Jurkat, Clone E6-1 (cell line): ENCODE data around the gene SPRTN. TPM values are rescaled to one million over a fixed set of nuclear protein-coding genes. Genes with fewer than 3 reads are reported as not detected.

Source experiments
- DNase-seq: peaks from one replicate; pipeline ENCODE4 v3.0.0-alpha.2; 2011; ENCODE audit warnings: low read depth, low spot score
- H3K4me3 ChIP-seq: 2 replicates; pipeline ENCODE4 v1.5.1; 2011; ENCODE audit warnings: mild to moderate bottlenecking, low read length, control low read depth, moderate library complexity
- polyA plus RNA-seq: library from polyadenylated mRNA; unstranded; fragments of >200 nt; gene quantifications from one replicate; pipeline ENCODE4 v1.2.1, GENCODE V29; 2012; ENCODE audit warnings: missing spikeins; ENCODE audit not compliant: insufficient read length, insufficient read depth

The SPRTN gene, protein sequence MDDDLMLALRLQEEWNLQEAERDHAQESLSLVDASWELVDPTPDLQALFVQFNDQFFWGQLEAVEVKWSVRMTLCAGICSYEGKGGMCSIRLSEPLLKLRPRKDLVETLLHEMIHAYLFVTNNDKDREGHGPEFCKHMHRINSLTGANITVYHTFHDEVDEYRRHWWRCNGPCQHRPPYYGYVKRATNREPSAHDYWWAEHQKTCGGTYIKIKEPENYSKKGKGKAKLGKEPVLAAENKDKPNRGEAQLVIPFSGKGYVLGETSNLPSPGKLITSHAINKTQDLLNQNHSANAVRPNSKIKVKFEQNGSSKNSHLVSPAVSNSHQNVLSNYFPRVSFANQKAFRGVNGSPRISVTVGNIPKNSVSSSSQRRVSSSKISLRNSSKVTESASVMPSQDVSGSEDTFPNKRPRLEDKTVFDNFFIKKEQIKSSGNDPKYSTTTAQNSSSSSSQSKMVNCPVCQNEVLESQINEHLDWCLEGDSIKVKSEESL
- 14.3 TPM for polyA plus RNA-seq

DNA sequence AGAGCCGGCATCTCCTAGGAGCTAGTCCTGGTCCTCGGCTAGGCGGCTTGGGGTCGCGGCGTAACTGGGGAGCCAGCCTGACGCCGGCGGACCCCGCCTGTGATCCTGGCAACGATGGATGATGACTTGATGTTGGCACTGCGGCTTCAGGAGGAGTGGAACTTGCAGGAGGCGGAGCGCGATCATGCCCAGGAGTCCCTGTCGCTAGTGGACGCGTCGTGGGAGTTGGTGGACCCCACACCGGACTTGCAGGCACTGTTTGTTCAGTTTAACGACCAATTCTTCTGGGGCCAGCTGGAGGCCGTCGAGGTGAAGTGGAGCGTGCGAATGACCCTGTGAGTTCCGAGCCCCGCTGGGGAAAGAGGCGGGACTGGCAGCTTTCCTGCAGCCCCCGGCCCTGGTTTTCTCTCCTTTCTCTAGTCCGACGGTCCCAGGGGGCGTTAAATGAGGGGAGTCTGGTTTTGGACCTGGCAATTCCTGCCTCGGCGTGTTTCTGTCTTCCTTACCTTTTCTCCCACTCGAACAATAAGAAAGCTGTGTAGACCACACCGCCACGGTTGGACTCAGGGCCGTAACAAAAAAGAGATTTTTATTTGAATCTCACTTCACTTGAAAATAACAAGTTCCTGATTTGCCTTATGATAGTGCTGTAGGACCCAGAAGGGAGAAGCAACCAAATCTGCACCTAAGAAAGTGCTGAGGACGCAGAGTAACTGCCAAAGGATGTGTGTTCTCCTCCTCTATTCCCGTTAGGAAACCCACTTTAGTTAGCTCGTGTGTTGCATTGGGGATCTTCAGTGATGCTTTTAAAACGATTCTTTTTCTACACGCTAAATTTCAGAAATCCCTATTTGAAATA, at the start of gene SPRTN:
SPRTN (plus strand) TSS at position 24 of the 859 bp plus-strand sequence; CDS start at position 115, 91 bp downstream.
- H3K4me3 ChIP-seq, result peak within 1 kb of the TSS; percentile 98
- no peak for DNase-seq

DNA sequence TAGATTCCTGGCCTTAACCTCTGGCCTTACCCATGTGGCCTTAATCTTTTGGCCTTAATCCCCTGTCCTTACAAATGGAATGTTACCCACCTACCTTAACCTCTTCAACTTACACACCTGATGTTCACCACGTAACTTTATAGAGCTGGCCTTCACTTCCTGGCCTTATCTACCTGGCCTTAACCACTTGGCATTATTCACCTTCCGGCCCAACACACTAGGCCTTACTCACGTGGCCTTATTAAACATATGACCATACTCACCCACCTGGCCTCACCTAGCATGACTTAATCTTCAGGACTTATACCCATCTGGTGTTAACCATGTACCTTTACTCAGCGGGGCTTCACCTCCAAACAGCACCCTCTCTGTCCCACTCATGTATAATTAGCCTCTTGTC, 42.2 kb upstream of the SPRTN start:
- H3K4me3 ChIP-seq, result no peak overlapping the region
- no peak for DNase-seq

DNA sequence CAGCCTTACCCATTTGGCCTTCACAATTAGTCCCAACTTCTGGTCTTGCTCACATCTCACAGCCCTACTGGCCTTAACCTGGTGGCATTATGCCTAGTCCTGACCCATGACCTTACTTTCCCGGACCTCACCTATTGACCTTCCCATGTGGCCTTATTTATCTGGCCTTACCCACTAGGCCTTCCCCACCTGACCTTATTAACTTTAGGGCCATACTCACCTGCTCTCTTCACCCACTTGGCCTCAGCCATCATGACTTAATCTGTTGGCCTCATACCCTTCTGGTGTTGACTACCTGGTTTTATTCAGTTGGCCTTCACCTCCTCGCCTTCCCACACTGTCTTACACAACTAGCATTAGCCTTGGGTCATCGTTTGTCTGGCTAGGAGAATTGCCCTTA, 36.1 kb upstream of the SPRTN start:
- DNase-seq, result no peak
- H3K4me3 ChIP-seq, result no peak overlapping the region

DNA sequence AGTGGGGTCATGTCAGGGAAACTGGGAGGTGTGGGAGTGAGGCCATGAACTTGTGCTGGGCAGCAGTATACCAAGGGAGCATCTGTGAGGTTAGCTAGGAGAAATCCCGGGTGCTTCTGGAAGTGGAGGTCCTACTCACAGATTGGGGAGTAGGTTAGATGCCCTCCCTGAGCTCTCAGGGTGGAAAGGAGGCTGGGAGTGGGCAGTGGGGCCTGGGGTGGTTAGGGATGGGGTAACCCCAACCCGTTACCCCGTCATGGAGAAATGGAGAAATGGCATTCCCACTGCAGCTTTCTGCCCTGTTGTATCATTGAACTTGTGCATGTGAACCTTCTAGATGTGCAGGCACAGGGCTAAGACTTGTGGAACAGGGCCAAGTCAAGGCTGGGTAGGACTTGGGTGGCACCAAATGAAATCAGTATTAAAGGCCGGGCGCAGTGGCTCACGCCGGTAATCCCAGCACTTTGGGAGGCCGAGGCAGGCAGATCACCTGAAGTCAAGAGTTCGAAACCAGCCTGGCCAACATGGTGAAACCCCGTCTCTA, 27.6 kb upstream of the SPRTN start:
- no peak overlapping the region for H3K4me3 ChIP-seq
- DNase-seq, result no peak

GRCh38 chr1:231311720-231312431, 26.2 kb upstream of the SPRTN start:
- H3K4me3 ChIP-seq, result no peak overlapping the region
- no peak for DNase-seq

DNA sequence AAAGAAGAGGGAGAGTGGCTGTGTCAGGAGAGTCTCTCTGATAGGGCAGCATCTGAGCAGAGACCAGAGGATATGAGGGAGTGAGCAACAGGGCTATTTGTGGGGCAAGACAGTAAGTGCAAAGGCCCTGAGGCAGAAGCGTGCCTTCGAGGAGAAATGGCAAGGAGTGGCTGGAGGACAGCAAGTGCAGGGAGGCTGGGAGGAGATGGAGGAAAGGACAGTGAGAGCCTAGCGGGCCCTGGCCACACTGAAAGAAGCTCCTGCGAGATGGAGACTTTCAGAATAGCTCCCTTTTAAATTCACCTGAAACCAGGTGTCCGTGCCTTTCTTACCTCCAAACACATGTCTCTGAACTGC, 25.7 kb upstream of the SPRTN start:
- H3K4me3 ChIP-seq, result no peak overlapping the region
- DNase-seq, result no peak

DNA sequence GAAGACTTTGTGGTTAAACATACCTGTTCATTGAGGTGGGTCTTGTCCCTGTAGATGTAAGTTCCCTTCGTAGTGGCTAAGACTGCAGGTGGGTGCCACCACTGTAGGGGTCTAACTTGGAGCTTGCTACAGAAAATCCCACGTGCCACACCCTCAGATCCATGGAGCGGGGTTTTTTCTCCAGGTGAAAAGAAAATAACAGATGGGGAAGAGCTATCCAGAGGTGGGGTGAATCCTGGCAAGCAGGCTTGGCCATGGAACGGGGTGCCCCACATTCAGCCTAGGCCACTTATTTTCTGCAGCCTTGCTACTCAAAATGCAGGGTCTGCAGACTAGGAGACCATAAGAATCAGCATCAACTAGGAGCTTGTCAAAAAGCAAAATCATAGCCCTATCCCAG, 24.4 kb upstream of the SPRTN start:
- no peak overlapping the region for H3K4me3 ChIP-seq
- no peak for DNase-seq

- no peak for DNase-seq
- H3K4me3 ChIP-seq, result no peak overlapping the region
These were observed 22.2 kb upstream of the SPRTN start for GRCh38 chr1:231315887-231316286.

GRCh38 chr1:231317306-231318014, 20.6 kb upstream of the SPRTN start:
- no peak for DNase-seq
- H3K4me3 ChIP-seq, result no peak overlapping the region

DNA sequence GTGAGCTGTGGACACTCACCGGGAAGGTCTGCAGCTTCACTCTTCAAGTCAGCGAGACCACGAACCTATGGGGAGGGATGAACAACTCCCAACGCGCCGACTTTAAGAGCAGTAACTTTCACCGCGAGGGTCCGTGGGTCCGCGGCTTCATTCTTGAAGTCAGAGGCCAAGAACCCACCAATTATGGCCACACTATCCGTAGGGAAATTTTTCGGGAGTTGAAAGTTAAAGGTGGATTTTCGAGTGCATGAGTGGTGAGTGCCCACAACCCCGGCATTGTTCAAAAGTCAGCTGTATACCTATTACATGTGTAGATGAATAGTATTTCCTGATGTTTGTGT, 20.1 kb upstream of the SPRTN start:
- no peak for DNase-seq
- H3K4me3 ChIP-seq, result no peak overlapping the region

GRCh38 chr1:231318568-231318967, 19.5 kb upstream of the SPRTN start:
- DNase-seq, result no peak
- no peak overlapping the region for H3K4me3 ChIP-seq

DNA sequence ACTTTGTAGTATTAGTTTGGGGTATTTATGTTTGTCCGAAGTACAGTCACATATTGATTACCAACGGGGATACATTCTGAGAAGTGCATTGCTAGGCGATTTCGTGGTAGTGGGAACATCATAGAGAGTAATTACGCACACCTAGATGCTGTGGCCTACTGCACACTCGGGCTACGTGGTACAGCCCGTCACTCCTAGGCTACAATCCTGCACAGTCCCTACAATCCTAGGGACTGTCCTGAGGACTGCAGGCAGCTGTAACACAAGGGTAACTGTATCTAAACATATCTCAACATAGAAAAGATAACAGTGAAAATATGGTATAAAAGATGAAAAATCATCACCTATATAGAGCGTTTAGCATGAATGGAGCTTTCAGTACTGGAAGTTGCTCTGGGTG, 19.0 kb upstream of the SPRTN start:
- no peak overlapping the region for H3K4me3 ChIP-seq

GRCh38 chr1:231322880-231323530, 15.1 kb upstream of the SPRTN start:
- DNase-seq, result no peak
- no peak overlapping the region for H3K4me3 ChIP-seq

More for the DNA sequence above, 19.0 kb upstream of the SPRTN start:
- no peak for DNase-seq

GRCh38 chr1:231324660-231325059, 13.4 kb upstream of the SPRTN start:
- no peak overlapping the region for H3K4me3 ChIP-seq
- DNase-seq, result no peak

GRCh38 chr1:231326248-231326647, 11.8 kb upstream of the SPRTN start:
- DNase-seq, result no peak
- no peak overlapping the region for H3K4me3 ChIP-seq

- no peak for DNase-seq
- no peak overlapping the region for H3K4me3 ChIP-seq
These were observed 10.5 kb upstream of the SPRTN start for GRCh38 chr1:231327617-231328016.

GRCh38 chr1:231329483-231329882, 8.6 kb upstream of the SPRTN start:
- DNase-seq, result no peak
- H3K4me3 ChIP-seq, result no peak overlapping the region

DNA sequence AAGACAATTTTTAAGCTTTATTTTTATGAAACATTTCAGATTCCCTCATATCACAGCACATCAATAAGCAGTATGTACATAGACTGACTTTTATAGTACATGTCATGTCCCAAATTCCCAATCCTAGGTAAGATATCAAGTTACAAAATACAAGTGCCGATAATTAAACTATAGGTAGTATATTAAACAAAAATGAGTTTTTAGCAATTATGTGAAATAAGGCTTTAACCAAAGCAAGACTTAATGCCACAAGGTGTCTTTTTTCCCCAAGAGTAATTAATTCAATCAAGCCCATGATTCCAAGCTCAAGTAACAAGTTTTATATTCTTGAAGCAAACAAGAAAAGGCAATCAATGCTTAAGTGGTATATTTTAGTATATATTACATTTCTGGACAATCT, 5.3 kb upstream of the SPRTN start:
- DNase-seq, result no peak
- H3K4me3 ChIP-seq, result no peak overlapping the region
